ENCODE data around the gene MYPOP.
"Not testable (repeated sequence)": the region's sequence is repeated elsewhere in the genome, so short reads cannot be mapped to it uniquely, and the experiment has no call there.

Gene MYPOP

GRCh38 chr19:45906221-45906620 lies 3.8 kb upstream of the MYPOP start:
- DNase-seq: no peak

GRCh38 chr19:45905011-45905410 lies 2.6 kb upstream of the MYPOP start:
- no peak for DNase-seq

GRCh38 chr19:45902651-45903625 lies 525 bp upstream of the MYPOP start:
- peak; percentile 95 for DNase-seq

DNA sequence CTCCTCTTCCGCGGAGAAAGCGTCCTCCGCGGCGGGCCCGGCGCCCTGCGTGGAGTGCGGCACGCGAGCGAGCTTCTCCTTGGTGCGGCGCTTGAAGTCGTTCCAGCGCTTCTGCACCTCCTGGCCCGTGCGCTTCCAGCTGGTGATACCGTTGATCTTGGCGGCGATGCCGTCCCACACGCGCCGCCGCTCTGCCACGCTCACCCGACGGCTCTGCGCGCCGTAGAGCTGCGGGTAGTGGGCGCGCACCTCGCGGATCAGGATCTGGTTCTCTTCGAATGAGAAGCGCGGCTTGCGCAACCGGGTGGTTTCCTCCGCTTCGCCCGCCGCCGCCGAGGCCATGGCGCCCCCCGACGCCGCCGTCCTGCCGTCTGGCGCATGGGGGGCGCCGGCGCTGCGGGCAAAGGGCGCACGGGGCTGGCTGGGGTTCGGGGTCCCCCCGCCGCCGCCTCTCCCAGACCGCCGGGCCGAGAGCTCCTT lies 941 bp downstream of the MYPOP start:
- peak; percentile 10 for DNase-seq

- peak; percentile 10 for DNase-seq
These were observed 1.5 kb downstream of the MYPOP start for GRCh38 chr19:45900738-45901431.

DNA sequence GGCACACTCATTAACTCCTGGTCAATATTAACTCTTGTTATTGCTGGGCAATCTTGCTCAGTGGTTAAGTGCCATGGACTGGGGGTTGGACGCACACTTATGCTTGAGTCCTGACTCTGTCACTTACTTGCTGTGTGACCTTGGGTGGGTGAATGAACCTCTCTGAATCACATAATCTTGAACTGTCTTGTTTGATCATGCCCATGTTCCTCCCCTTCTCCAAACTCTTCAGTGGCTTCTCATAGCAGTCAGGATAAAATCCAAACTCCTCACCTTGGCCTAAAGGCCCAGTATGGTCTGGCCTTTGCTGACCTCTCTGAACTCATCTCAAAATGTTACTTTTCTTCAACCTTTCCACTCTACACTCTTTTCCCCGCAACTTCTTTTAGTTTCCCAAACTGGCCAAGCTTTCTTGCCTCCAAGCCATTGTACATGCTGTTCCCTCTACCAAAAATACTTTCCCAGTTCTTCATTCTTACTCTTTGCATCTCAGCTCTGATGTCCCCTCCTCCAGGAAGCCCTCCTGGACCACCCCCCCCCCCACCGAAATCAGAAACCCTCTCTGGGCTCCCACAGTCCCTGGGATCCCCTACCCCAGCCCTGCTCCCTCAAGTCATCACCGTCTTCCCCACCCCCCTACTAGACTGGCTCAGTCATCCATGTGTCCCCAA lies 2.4 kb downstream of the MYPOP start:
- DNase-seq: no peak

- no peak for DNase-seq
These were observed 3.2 kb downstream of the MYPOP start for GRCh38 chr19:45899253-45899652.

DNA sequence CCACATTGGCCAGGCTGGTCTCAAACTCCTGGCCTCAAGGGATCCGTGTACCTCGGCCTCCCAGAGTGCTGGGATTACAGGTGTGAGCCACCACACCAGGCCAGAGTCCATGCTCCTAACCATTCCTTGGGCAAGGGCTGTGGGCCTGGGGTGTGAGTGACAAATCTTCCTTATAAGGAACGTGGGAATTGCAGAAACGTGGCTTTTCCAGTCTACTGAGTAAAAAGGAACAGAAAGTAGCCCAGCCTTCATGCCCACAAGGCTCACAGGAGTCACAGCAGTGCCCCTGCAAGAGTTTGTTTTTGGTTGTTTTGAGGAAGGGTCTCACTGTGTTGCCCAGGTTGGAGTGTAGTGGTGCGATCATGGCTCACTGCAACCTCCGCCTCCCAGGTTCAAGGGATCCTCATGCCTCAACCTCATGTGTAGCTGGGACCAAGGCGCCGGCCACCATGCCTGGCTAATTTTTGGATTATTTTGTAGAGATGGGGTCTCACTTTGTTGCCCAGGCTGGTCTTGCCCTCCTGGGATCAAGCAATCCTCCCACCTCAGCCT lies 5.1 kb downstream of the MYPOP start:
- no peak for DNase-seq

DNA sequence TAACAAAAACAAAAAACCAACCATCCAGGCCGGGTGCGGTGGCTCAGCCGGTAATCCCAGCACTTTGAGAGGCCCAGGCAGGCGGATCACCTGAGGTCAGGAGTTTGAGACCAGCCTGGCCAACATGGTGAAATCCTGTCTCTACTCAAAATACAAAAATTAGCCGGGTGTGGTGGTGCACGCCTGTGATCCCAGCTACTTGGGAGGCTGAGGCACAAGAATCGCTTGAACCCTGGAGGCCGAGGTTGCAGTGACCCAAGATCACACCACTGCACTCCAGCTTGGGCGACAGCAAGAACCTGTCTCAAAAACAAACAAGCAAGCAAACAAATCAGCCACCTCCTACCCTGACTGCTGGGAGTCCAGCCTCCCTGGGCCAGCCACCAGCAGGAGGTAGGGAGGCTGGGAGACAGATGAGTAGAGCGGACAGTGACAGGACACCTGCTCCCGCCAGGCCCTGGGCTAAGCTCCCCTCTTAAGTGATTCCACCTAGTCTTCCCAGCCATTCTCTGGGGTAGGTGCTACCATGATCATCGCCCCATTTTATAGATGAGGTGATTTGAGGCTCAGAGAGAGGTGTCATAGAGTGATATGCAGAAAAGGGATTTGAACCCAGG lies 6.3 kb downstream of the MYPOP start:
- DNase-seq: not testable (repeated sequence)

- DNase-seq: no peak
These were observed 6.9 kb downstream of the MYPOP start for GRCh38 chr19:45895519-45895972.

DNA sequence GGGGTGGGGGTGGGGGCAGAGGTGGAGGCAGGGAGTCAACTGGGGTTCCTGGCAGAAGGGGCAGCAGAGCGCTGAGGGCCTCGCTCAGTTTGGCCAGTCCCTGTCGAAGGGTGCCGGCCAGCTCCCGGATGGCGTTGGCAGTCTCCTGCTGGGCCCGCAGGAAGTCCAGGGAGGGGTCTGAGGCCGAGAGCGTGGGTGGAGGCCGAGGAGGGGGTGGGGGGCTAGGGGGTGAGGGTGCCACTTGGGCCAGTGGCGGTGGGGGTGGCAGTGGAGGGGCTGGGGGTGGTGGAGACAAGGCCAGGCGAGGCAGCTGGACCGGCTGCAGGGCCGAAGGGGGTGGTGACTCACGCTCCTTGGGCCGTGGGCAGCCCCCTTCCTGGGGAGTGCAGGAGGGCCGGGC lies 11.5 kb downstream of the MYPOP start:
- DNase-seq: no peak

DNA sequence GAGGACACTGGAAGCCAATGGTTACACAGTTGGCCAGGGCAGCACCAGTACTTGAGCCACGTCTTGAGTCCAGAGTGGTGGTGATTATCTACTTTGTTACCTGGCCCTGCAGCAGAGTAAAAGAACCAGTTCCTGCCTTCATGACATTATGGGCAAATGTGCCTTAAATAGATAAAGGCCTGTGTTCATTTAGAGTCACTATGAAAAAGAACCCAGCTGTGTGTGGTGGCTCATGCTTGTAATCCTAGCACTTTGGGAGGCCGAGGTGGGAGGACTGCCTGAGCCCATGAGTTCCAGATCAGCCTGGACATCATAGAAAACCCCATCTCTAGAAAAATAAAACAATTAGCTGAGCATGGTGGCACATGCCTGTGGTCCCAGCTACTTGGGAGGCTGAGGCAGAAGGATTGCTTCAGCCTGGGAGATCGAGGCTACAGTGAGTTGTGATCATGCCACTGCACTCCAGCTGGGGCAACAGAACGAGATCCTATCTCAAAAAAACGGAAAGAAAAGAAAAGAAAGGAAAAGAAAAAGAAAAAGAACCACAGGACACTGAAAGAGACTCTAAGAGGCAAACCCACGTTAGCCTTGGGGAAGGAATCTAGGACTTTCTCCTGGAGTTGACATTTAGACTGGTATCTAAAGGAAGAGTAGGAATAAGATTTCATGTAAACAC lies 13.1 kb downstream of the MYPOP start:
- no peak for DNase-seq

DNA sequence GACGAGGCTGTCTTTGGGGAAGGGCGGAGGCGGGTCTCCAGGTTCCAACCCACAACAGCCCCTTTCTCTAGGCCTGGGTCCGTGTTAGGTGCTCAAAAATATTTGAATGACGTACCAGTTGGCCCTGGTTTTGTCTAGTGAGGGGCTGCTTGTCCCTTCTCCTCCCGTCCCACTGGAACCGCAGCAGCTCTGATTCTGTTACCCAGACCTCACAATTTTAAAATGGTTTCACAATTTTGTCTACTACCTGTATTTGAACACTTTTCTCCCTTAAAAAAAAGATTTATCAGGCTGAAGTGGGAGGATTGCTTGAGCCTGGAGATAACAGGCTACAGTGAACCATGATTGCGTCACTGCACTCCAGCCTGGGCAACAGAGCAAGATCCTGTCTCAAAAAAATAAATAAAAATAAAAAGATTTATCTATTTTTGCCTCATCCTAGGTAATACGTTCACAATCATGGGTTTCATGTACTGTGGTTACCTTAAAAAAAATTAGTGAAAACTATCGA lies 15.2 kb downstream of the MYPOP start:
- DNase-seq: no peak

DNA sequence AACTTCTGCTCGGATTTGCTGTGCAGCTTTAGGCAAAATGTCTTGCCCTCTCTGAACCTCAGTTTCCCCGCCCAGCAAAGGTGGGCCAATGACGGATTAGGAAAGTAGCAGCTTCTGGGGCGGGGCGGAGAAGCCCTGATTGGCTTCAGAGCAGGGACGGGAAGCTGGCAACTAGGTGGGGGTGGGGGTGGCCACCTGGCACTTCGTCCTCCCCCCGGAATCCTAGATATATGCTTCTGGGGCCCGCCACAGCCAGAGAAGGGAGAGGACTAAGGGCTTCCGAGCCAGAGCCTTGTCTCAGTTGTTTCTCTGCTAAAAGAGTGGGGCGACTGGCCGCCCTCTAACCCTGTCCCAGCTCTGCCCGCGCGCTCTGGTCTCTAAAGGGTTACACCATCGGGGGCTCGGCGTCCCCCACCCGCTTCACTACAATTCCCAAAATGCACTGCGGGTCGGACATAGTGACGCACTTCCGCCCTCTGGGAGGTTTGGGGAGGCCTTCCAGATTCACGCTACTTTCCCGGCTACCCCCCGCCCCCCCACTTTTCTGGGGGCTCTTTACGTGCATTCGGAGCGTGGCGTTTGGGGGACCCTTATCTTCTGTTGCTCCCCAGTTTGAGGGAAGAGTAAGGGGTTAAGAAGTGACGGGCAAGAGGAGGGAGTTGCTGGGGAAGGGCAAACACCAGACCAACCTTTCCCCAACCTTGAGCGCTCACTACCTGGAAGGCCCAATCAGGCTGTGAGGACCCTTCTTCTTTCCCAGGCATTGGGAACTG lies 15.8 kb downstream of the MYPOP start:
- peak; percentile 87 for DNase-seq

GRCh38 chr19:45885556-45886426 lies 16.6 kb downstream of the MYPOP start, which contains the start of gene IRF2BP1:
TSS of gene IRF2BP1 (minus strand) at chr19:45886141. CDS start at chr19:45885774, 367 bp downstream.
- DNase-seq: peak; percentile 84

- DNase-seq: peak; percentile 9
These were observed 17.5 kb downstream of the MYPOP start for GRCh38 chr19:45884682-45885555.

DNA sequence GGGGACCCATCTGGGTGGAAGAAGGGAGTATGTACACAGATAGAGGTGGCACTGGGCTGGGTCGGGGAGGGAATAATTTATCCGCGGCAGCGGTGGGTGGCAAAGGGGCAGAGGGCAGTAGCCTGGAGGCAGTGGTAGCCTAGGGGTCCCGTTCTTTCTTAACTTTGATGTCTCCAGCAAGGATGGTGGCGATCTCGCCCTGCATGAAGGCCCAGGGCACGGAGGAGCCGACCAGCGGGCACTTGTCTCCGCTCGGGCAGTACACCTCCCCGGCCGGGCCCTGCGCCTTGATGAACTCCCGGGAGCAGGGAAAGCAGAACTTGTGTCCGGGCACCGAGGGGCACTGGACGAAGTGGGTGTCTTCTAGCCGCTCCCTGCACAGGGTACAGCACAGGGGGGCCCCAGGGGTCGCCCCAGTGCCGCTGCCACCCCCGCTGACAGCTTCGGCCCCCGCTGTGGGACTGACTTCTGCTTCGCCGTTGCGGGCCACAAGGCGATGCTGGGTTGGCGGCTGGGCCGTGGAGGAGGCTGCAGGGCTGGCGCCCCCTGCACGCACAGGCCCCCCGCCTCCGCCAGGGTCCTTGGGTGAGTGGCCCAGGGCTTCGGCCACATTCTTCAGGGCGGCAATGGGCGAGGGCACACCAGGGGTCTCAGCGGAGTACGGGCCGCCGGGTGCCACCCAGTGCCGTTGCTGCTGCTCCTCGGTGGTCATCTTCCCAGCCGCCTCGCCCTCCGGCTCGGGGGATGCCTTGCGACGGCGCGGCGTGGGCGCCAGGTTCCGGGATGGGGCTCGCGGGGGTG lies 18.3 kb downstream of the MYPOP start:
- DNase-seq: no peak

DNA sequence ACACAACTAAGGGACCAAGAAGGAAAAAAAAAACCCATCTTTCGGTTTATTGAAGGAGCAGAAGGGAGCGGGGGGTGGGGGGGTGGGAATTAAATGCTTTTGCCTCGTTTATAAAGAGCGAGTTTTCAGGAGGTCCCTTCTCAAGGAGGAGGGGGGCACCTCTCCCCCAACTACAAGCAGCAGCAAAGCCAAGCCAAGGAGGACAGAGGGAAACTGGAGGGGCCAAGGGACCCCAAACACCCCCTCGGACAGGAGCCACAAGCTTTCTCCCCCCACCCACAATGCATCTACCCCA lies 18.9 kb downstream of the MYPOP start:
- no peak for DNase-seq
